ENCODE results near the gene LRWD1.

GRCh38 chr7:102416406-102416805 is 48.4 kb upstream of the LRWD1 start:
- TF ChIP-seq, protein P1, sequence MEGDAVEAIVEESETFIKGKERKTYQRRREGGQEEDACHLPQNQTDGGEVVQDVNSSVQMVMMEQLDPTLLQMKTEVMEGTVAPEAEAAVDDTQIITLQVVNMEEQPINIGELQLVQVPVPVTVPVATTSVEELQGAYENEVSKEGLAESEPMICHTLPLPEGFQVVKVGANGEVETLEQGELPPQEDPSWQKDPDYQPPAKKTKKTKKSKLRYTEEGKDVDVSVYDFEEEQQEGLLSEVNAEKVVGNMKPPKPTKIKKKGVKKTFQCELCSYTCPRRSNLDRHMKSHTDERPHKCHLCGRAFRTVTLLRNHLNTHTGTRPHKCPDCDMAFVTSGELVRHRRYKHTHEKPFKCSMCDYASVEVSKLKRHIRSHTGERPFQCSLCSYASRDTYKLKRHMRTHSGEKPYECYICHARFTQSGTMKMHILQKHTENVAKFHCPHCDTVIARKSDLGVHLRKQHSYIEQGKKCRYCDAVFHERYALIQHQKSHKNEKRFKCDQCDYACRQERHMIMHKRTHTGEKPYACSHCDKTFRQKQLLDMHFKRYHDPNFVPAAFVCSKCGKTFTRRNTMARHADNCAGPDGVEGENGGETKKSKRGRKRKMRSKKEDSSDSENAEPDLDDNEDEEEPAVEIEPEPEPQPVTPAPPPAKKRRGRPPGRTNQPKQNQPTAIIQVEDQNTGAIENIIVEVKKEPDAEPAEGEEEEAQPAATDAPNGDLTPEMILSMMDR (conservative IDR thresholded peaks at IDR 0.05 in 1 of 2, IDR thresholded peaks at IDR 0.05 in 1 of 2; ENCODE audit: low read depth in 1 of 2, low read length in 2 of 2) = no peak
- no peak for TF ChIP-seq EZH2 (IDR thresholded peaks at IDR 0.05; ENCODE audit: low read length, missing control alignments)
